GM12891 (cell line): ENCODE data around the gene ITGB2.
A peak's percentile ranks its signal among the peaks of the same experiment; 100 is the strongest.

ENCODE experiments used
- DNase-seq: peaks from one replicate; pipeline ENCODE4 v3.0.0; 2011; ENCODE audit warnings: low spot score; ENCODE audit not compliant: insufficient read length
- FAIRE-seq: peaks from 2 replicates; lab custom pipeline; 2011; peaks lifted over from hg19 to GRCh38; lab: Jason Lieb, UNC
- PAX5 ChIP-seq: IDR thresholded peaks from 2 replicates; pipeline ENCODE4 v1.6.1; 2011; ENCODE audit warnings: low read length, moderate library complexity, mild to moderate bottlenecking; ENCODE audit not compliant: insufficient read depth, severe bottlenecking
- POLR2A ChIP-seq: IDR thresholded peaks from 2 replicates; pipeline ENCODE4 v1.6.1; 2011; ENCODE audit warnings: low read depth, low read length, control low read depth
- POLR2AphosphoS5 ChIP-seq: IDR thresholded peaks from 2 replicates; pipeline ENCODE4 v1.6.1; 2011; ENCODE audit warnings: low read depth, low read length, control low read depth
- POU2F2 ChIP-seq: IDR thresholded peaks from 2 replicates; pipeline ENCODE4 v1.6.1; 2011; ENCODE audit warnings: low read depth, mild to moderate bottlenecking, control low read depth, low read length, moderate library complexity
- SPI1 ChIP-seq: IDR thresholded peaks from 2 replicates; pipeline ENCODE4 v1.6.1; 2011; ENCODE audit warnings: low read depth, low read length, control low read depth
- TAF1 ChIP-seq: IDR thresholded peaks from 2 replicates; pipeline ENCODE4 v1.6.1; 2011; ENCODE audit warnings: low read depth, low read length, control low read depth

Gene ITGB2

DNA sequence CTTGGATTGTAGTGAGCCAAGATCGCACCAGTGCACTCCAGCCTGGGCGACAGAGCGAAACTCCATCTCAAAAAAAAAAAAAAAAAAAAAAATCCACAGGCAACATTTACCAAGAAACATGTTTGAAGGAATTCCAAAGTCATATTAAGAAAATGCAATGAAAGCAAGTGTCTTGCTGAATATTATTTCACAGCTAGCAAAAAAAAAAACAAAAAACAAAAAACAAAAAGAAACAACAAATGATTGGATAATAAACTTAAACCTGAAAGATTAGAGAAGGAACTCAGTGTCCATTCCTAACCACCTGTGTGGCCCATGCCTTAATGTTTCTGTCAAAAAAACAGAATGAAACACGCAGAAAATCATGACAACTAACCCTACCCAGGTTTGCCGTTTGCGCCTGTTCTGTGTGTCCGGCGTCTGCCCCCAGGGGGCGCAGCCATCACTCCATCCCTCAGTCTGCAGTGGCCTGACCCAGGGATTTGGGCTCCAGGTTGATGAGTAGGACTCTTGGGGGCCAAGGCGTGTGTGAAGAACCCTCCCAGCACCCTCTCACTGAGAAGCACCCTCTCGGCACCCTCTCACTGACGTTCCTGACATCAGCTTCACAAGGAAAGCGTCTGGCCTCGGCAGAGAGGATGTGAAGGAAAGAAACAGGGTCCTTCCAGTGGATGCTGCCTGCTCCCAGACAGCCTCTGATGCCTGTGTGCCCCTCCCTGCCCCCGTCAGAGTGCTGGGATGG, 28.0 kb downstream of the ITGB2 start:
- TF ChIP-seq POLR2AphosphoS5: no peak
- no peak for TF ChIP-seq POLR2A
- no peak for TF ChIP-seq TAF1
- TF ChIP-seq POU2F2: no peak
- TF ChIP-seq SPI1: no peak
- TF ChIP-seq PAX5: no peak
- DNase-seq (peak; percentile 84), FAIRE-seq (peak; percentile 89)

DNA sequence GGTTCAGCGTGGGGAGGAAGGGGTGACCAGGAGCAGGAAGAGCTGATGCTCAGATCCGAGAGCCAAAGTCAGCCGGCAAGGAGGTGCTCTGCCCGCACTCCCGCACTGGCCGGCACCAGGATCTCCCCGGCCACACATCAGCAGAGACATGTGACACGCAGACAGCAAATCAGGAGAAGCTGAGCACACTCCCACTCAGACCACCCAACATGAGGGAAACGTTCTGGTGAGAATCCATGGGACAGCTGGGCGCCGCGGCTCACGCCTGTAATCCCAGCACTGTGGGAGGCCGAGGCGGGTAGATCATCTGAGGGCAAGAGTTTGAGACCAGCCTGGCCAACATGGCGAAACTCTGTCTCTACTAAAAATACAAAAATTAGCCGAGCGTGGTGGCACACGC, 28.6 kb downstream of the ITGB2 start:
- FAIRE-seq (no peak), DNase-seq (no peak)
- TF ChIP-seq POU2F2 (no peak), POLR2A (no peak)

DNA sequence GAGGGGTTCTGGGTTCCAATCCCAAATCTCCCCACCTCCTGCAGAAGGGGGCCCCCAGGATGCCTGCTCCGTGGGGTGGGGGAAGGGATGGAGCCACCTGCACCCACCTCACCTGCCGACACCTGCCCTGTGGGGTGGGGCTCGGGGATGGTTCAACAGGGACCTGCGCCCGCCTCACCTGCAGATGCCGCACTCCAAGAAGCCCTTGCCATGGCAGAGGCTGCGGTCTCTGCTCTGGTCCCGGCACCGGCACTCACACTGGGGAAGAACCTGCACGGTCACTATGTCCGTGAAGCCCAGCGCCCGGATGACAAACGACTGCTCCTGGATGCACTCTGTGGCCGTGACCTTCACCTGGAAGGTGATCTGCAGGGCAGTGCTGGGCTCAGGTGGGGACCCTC, 29.1 kb downstream of the ITGB2 start:
- FAIRE-seq (no peak), DNase-seq (no peak)
- TF ChIP-seq SPI1 (no peak), POLR2AphosphoS5 (no peak), POLR2A (no peak), PAX5 (no peak), POU2F2 (no peak), TAF1 (no peak)

DNA sequence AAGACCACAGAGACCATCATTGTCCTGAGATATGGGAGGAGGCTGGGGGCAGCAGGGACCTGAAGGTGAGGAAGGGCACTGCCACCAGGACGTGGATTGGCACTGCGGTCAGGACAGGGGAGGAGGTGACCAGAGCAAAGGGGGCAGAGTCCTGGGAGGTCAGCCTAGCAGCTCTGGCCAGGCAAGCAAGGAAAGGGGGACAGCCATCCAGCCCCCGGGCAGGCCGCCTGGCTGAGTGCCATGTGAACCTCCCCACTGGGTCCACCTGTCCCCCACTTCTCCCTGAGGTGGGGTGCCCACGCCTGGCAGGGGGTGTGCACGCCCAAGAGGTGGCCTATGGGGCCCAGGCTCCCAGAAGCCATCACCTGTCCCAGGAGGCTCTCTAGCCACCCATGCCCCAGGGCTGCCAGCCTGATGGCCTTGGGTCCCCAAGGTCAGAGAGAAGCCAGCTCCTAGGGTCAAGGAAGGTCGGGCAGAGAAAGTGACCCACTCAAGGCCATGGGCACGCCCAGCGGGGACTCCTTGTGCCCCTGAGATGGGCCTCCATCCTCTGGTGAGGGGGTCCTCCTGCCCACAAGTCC, 29.6 kb downstream of the ITGB2 start:
- DNase-seq (no peak), FAIRE-seq (no peak)

DNA sequence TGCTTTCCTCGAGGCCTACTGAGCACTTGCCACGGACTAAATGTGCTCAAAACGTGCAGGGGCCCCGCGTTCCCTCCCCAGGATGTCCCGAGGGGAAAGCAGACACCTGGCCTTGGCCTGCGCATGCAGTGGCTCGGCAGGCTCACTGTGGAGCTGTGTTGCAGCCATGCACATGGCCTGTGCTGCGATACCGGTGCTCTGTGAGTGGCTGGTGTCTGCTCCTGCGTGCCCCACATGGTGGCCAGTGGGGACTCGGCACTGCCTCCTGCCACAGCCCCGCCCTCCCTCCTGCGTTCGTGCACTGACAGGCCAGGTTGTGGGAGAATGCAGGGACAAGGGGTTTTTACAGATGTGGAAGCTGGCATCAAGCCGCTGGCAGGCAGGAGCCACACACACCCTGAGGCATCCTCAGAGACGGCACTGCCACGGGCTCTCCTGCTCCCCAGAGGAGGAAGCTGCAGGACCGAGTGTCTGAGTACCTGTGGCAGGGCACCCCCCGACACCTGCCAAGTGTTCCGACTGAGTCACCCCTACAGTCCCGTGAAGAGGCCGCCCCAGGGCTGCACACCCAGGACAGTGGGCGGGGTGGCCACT, 30.3 kb downstream of the ITGB2 start:
- no peak for FAIRE-seq
- no peak for DNase-seq
- TF ChIP-seq PAX5: no peak
- no peak for TF ChIP-seq POLR2AphosphoS5
- TF ChIP-seq TAF1: no peak
- no peak for TF ChIP-seq POU2F2
- no peak for TF ChIP-seq SPI1
- no peak for TF ChIP-seq POLR2A

More for the DNA sequence above, 29.6 kb downstream of the ITGB2 start:
- TF ChIP-seq PAX5: no peak
- TF ChIP-seq TAF1: no peak
- no peak for TF ChIP-seq POLR2AphosphoS5
- no peak for TF ChIP-seq POLR2A
- no peak for TF ChIP-seq SPI1
- TF ChIP-seq POU2F2: no peak

DNA sequence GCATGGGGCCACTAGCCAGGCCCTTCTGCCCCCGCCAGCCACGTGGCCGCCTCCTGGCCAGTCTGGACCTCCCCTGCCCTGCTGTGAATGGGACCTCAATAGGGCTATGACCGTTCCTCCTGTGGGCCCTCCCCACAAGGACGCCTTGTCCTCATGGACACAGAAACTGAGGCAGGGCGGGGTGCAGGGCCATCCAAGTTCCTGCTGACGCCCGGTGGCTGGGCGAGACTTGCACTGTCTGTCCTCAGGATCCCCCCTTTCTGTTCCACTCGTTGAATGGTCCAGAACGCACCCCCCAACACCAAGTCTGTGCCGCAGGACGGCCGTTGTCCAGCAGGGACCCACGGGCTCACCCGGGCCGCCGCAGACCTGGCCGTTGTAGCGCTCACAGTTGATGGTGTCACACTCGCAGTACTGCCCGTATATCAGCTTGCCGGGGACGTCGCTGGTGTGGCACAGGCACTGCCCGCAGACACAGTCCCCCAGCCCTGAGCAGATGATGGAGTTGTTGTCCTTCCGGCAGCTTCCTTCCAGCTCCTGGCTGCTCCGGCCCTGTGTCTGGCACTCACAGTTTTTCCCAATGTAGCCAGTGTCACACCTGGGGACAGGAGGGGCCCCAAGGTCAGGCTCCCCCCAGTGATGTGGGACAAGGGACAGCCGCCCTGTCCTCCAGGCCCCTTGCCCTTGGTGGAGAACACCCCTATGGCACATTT, 30.9 kb downstream of the ITGB2 start:
- no peak for TF ChIP-seq POLR2A
- no peak for TF ChIP-seq SPI1
- TF ChIP-seq PAX5: no peak
- TF ChIP-seq POU2F2: no peak
- no peak for TF ChIP-seq TAF1
- TF ChIP-seq POLR2AphosphoS5: no peak

DNA sequence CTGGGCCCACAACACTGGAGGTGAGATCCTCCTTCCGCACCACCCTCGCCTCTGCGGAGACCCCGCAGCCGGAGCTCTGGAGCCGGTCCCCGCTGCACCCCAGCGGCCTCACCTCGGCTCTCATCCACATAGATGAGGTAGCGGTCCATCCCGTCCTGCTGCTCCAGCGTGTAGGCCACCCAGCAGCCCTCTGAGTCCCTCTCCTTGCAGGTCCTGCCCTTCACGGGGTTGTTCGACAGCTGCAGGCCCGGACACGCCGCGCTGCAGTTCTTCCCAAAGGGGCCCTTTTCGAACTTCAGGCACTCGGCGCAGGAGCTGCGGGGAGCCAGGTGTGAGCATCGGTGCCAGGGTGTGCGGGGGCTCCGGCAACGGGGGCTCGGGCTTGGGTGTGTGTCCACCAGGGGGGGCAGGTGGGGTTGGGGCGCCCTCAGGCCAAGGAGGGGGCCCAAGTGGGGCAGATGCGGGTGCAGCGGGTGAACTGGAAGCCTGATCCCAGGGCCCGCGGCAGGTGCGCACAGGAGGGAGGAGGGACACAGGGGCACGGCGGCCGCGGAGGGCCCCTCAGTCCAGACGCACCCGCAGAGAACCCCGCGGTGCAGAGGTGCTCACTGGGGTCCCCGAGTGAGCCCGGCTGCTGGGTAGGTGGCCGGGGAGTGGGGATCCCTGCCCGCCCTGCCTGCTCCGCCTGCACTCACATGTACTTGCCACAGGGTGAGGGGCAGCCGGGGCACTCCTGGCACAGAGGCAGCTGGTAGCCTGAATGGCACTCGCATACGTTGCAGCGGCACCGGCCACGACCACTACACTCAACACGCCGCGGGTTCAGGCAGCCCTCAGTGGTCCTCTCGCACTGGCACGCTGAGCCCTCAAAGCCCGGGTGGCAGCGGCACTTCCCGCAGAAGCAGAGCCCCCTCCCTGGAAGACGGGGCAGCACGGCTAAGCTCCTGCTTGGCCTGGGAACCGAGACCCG, 31.8 kb downstream of the ITGB2 start:
- FAIRE-seq: no peak
- no peak for DNase-seq
- TF ChIP-seq TAF1 (no peak), PAX5 (no peak), POLR2AphosphoS5 (no peak), POU2F2 (no peak), POLR2A (no peak), SPI1 (no peak)

More for the DNA sequence above, 30.9 kb downstream of the ITGB2 start:
- FAIRE-seq (no peak), DNase-seq (no peak)

DNA sequence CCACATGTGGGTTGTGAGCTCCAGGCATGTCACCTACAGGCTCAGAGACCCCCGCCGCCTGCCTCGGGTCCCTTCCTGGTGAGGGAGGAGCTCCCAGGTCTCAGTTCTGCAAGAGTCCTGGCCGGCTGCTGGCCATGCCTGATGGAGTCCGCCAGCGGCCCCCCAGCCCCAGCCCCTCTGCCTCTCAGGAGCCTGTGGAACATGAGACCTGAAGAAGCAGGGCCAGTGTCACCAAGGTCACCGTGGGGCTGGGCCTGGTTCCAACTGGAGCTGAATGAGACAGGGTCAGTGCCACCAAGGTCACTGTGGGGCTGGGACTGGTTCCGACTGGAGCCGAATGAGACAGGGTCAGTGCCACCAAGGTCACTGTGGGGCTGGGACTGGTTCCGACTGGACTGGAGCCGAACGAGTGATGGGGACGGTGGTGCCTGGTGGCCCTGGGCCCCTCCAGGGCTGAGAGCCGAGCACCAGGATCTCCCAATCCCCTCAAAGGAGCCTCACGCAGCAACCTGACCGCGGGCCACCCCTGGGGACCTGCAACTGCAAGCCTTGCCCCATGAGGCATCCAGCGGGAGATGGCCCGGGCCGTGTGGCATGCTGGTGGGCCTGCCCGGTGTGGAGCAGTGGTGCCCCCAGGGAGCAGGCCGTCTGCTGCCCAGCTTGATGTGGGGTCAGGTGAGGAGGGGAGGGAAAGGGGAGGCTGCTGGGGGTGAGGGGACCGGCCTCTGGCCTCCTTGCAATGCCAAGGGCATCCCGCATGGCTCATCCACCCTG, 32.7 kb downstream of the ITGB2 start:
- DNase-seq (no peak), FAIRE-seq (no peak)
- TF ChIP-seq TAF1 (no peak), POU2F2 (no peak), POLR2AphosphoS5 (no peak)
